ENCODE measurements around the gene SOD2.

- TF ChIP-seq CTCF (IDR thresholded peaks at IDR 0.05; ENCODE audit: insufficient read depth, low read depth, low read length), result no peak
- no peak for TF ChIP-seq EZH2 (IDR thresholded peaks at IDR 0.05; ENCODE audit: insufficient read depth, low read length)
Measured at GRCh38 chr6:159715605-159716004, 22.6 kb upstream of the SOD2 start.

Data from astrocyte (in vitro differentiated cells and primary cell).